GM12891 (cell line): Measurements from ENCODE around the gene PLA2G15.

Experiments
- POLR2A ChIP-seq: IDR thresholded peaks from 2 replicates; pipeline ENCODE4 v1.6.1; 2011; ENCODE audit warnings: low read depth, low read length, control low read depth
- POLR2AphosphoS5 ChIP-seq: IDR thresholded peaks from 2 replicates; pipeline ENCODE4 v1.6.1; 2011; ENCODE audit warnings: low read depth, low read length, control low read depth
- POU2F2 ChIP-seq: IDR thresholded peaks from 2 replicates; pipeline ENCODE4 v1.6.1; 2011; ENCODE audit warnings: low read depth, mild to moderate bottlenecking, control low read depth, low read length, moderate library complexity

GRCh38 chr16:68286153-68287074, 41.2 kb downstream of the PLA2G15 start:
- TF ChIP-seq POLR2AphosphoS5 = no peak
- TF ChIP-seq POLR2A = no peak
- no peak for TF ChIP-seq POU2F2
